Breast epithelium (tissue), 4 donors: Measurements from ENCODE around the gene HPCAL1. TPM values are rescaled to one million over a fixed set of nuclear protein-coding genes. Genes with fewer than 3 reads are reported as not detected.
A peak's percentile ranks its signal among the peaks of the same experiment; 100 is the strongest.
"Not testable (repeated sequence)": the region's sequence is repeated elsewhere in the genome, so short reads cannot be mapped to it uniquely, and the experiment has no call there.

ENCODE experiments used
- DNase-seq, 2 donors: peaks; one replicate each; pipeline ENCODE4 v3.0.0-alpha.2; 2019; ENCODE audit warnings: low spot score in 2 of 2
- H3K27ac ChIP-seq, 2 donors: fragments of 200-600 bp; sonication (generic) in 1 of 2; one replicate each; pipeline ENCODE4 v1.5.1; 2016 to 2019; ENCODE audit warnings: mild to moderate bottlenecking in 1 of 2
- H3K27me3 ChIP-seq, 2 donors: fragments of 200-600 bp; sonication (generic) in 1 of 2; one replicate each; pipeline versions ENCODE4 v1.5.1 to v1.6.0; 2017 to 2019; ENCODE audit warnings: control low read depth in 1 of 2, mild to moderate bottlenecking in 1 of 2
- H3K36me3 ChIP-seq: fragments of 200-600 bp; one replicate; pipeline ENCODE4 v1.5.1; 2019
- H3K4me1 ChIP-seq, 2 donors: fragments of 200-600 bp; sonication (generic); one replicate each; pipeline ENCODE4 v1.5.1; 2016 to 2019; ENCODE audit warnings: control low read depth in 1 of 2
- H3K4me3 ChIP-seq, 3 donors: fragments of 200-600 bp; sonication (generic); 1 replicate in 2 of 3; 2 replicates in 1 of 3; pipeline ENCODE4 v1.5.1; 2016 to 2019; ENCODE audit warnings: mild to moderate bottlenecking in 3 of 3, moderate library complexity in 2 of 3
- H3K9me3 ChIP-seq, 2 donors: fragments of 200-600 bp; sonication (generic) in 1 of 2; one replicate each; pipeline ENCODE4 v1.5.1; 2016 to 2019; ENCODE audit warnings: control low read depth in 1 of 2
- CTCF ChIP-seq, 3 donors: fragments of 450-650 bp; IDR thresholded peaks; one replicate each; pipeline ENCODE4 v1.5.1; 2016 to 2017; ENCODE audit warnings: antibody characterized with exemption in 3 of 3, mild to moderate bottlenecking in 3 of 3, moderate library complexity in 3 of 3
- POLR2A ChIP-seq: fragments of 450-650 bp; IDR thresholded peaks from one replicate; pipeline ENCODE4 v1.6.1; 2016; ENCODE audit warnings: antibody characterized with exemption, mild to moderate bottlenecking, moderate library complexity
- POLR2AphosphoS5 ChIP-seq, 3 donors: sonication (generic); formaldehyde crosslinking; IDR thresholded peaks; one replicate each; pipeline ENCODE4 v1.6.1; 2017; ENCODE audit warnings: antibody characterized with exemption in 3 of 3
- intact Hi-C: fragments of 100-400 bp; cut with DNase I; formaldehyde crosslinking; loops from one replicate; pipeline ENCODE4 v1.15.1; 2023; ENCODE audit warnings: low total_unique reads
- total RNA-seq, 3 donors: library from RNA; depleted of rRNA; stranded (reverse); fragments of >200 nt; gene quantifications; one replicate each; pipeline ENCODE4 v1.1.0, GENCODE V29; 2016

The HPCAL1 gene
- total RNA-seq, 3 donors from 2014 or later = 38.6 to 41.9 (median 41.6) TPM

- no peak for DNase-seq
- Histone ChIP-seq H3K27me3 (no peaks in the 10 kb centered on the region), H3K27ac (no peak overlapping the region), H3K36me3 (no peaks in the 10 kb centered on the region), H3K9me3 (peaks cover 3 to 9% of the 10 kb centered on the region in 2 donors), H3K4me3 (no peak overlapping the region), H3K4me1 (no peaks in the 10 kb centered on the region)
- TF ChIP-seq POLR2A = no peak
- TF ChIP-seq POLR2AphosphoS5 (IDR thresholded peaks at IDR 0.05) = no peak
- no peak for TF ChIP-seq CTCF (IDR thresholded peaks at IDR 0.05)
- intact Hi-C loops = no loop called here
Measured at GRCh38 chr2:10297959-10298531, 4.7 kb upstream of the HPCAL1 start.

GRCh38 chr2:10298777-10299176 is 3.9 kb upstream of the HPCAL1 start:
- H3K4me3 ChIP-seq, H3K27ac ChIP-seq, intact Hi-C loops, H3K27me3 ChIP-seq, H3K4me1 ChIP-seq, DNase-seq, H3K36me3 ChIP-seq, H3K9me3 ChIP-seq: not testable (repeated sequence)

- Histone ChIP-seq H3K4me3 (no peak overlapping the region), H3K4me1 (peaks cover 2 to 10% of the 10 kb centered on the region in 2 donors), H3K27me3 (no peaks in the 10 kb centered on the region), H3K27ac (no peak overlapping the region), H3K36me3 (no peaks in the 10 kb centered on the region), H3K9me3 (no peaks in the 10 kb centered on the region)
- TF ChIP-seq POLR2AphosphoS5 (IDR thresholded peaks at IDR 0.05) (no peak), CTCF (IDR thresholded peaks at IDR 0.05) (no peak), POLR2A (no peak)
- intact Hi-C loops = no loop called here
- DNase-seq = no peak
Measured at GRCh38 chr2:10300328-10300920, 2.3 kb upstream of the HPCAL1 start.

GRCh38 chr2:10300997-10301940 is 1.4 kb upstream of the HPCAL1 start:
- Histone ChIP-seq H3K4me3 (peak overlapping the region in 1 of 3 donors; percentile 94), H3K9me3 (no peaks in the 10 kb centered on the region), H3K4me1 (peaks cover 2 to 10% of the 10 kb centered on the region in 2 donors), H3K27ac (peak overlapping the region; percentile 81 to 82), H3K36me3 (no peaks in the 10 kb centered on the region), H3K27me3 (no peaks in the 10 kb centered on the region)
- no peak for TF ChIP-seq CTCF (IDR thresholded peaks at IDR 0.05)
- TF ChIP-seq POLR2AphosphoS5 (IDR thresholded peaks at IDR 0.05) = no peak
- no peak for TF ChIP-seq POLR2A
- no peak for DNase-seq
- intact Hi-C loops = no loop called here

GRCh38 chr2:10301941-10302478 is 694 bp upstream of the HPCAL1 start:
- intact Hi-C loops = no loop called here
- Histone ChIP-seq H3K36me3 (no peaks in the 10 kb centered on the region), H3K4me1 (peaks cover 2 to 10% of the 10 kb centered on the region in 2 donors), H3K27ac (peak overlapping the region; percentile 81 to 82), H3K4me3 (peak overlapping the region; percentile 68 to 94 (median 71)), H3K9me3 (no peaks in the 10 kb centered on the region), H3K27me3 (no peaks in the 10 kb centered on the region)
- DNase-seq = no peak
- TF ChIP-seq POLR2AphosphoS5 (IDR thresholded peaks at IDR 0.05) (no peak), POLR2A (no peak), CTCF (IDR thresholded peaks at IDR 0.05) (no peak)
